ENCODE measurements around the gene FAM43A.

FAM43A gene

GRCh38 chr3:194690501-194691372 lies 5.1 kb downstream of the FAM43A start:
- DNase-seq = peak; percentile 11
- in situ Hi-C loops (cut with HindIII; ENCODE audit: low pct_ligation_motif_present, low pct_unique_long_range_greater_than_20kb, low sequenced_read_pairs) = loop anchor here (25.0 kb wide), 1 partner anchor 547 kb away; no protein-coding TSS in a partner anchor

- DNase-seq = peak; percentile 48
- in situ Hi-C loops (cut with HindIII; ENCODE audit: low pct_ligation_motif_present, low pct_unique_long_range_greater_than_20kb, low sequenced_read_pairs) = loop anchor here (25.0 kb wide), 1 partner anchor 546 kb away; no protein-coding TSS in a partner anchor
These were observed 6.0 kb downstream of the FAM43A start for GRCh38 chr3:194691481-194692283.

DNA sequence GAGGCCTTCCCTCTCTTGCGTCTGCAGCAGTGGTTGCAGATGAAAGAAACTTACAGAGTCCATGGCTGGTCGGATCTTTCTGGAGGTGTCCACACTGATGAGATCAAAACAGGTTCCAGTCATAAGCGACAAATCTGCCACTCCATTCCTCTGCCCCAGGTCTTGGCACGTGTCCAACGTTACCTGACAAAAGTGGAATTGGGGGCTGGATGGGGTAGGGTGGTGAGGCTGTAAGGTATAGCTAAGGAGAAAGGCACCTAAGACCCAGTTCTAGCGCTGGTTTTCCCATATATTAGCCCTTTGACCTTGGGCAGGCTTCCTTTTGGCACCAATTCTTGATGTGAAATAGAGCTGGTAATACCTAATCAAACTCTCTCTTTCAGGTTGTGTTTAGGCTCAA lies 11.0 kb downstream of the FAM43A start:
- in situ Hi-C loops (cut with HindIII; ENCODE audit: low pct_ligation_motif_present, low pct_unique_long_range_greater_than_20kb, low sequenced_read_pairs) = loop anchor here (25.0 kb wide), 1 partner anchor 541 kb away; no protein-coding TSS in a partner anchor
- DNase-seq = no peak

GRCh38 chr3:194702545-194702944 lies 16.9 kb downstream of the FAM43A start:
- no peak for DNase-seq
- in situ Hi-C loops (cut with HindIII; ENCODE audit: low pct_ligation_motif_present, low pct_unique_long_range_greater_than_20kb, low sequenced_read_pairs) = no loop called here

GRCh38 chr3:194705227-194705626 lies 19.5 kb downstream of the FAM43A start:
- in situ Hi-C loops (cut with HindIII; ENCODE audit: low pct_ligation_motif_present, low pct_unique_long_range_greater_than_20kb, low sequenced_read_pairs) = no loop called here
- DNase-seq = no peak

DNA sequence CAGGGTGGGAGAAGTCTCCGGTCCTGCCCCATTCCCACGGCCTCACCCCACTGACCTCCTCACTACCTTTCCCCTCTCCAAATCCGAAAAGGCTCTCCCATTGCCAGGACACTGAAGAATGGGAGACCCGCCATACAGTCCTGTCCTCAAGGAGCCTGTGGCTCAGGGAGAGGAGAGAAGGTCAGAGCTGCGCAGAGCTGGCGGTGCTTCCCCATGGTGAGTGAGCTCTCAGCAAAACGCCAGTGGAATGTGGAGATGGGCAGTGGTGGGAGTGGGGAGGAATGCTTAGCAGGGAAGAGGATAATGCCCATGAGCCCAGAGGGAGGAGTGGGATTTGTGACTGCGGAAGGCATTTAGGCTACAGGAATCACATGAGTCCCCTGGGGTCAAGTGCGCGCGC lies 20.1 kb downstream of the FAM43A start:
- in situ Hi-C loops (cut with HindIII; ENCODE audit: low pct_ligation_motif_present, low pct_unique_long_range_greater_than_20kb, low sequenced_read_pairs) = no loop called here
- no peak for DNase-seq

GRCh38 chr3:194707147-194707540 lies 21.5 kb downstream of the FAM43A start:
- in situ Hi-C loops (cut with HindIII; ENCODE audit: low pct_ligation_motif_present, low pct_unique_long_range_greater_than_20kb, low sequenced_read_pairs) = no loop called here
- peak; percentile 44 for DNase-seq

DNA sequence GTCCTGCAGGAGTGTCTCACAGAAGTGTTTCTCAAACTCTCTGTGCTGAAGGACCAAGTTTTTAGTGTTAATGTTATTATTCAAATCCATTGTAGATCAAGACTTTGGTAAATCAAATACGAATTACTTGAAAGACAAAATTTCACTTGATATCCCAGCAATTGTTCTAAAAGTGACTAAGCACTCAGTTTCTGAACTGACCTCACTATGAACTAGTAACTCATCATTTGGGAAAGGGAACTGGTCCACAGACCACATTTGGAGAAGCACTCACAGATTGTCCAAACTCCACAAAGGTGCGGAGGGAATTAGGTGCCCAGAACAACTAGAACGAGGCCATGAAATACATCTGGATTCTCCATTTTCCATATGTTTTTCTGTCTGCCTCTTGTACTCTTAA lies 25.6 kb downstream of the FAM43A start:
- in situ Hi-C loops (cut with HindIII; ENCODE audit: low pct_ligation_motif_present, low pct_unique_long_range_greater_than_20kb, low sequenced_read_pairs) = no loop called here
- DNase-seq = no peak

- peak; percentile 92 for DNase-seq
- in situ Hi-C loops (cut with HindIII; ENCODE audit: low pct_ligation_motif_present, low pct_unique_long_range_greater_than_20kb, low sequenced_read_pairs) = no loop called here
These were observed 26.2 kb downstream of the FAM43A start for GRCh38 chr3:194711913-194712312.

DNA sequence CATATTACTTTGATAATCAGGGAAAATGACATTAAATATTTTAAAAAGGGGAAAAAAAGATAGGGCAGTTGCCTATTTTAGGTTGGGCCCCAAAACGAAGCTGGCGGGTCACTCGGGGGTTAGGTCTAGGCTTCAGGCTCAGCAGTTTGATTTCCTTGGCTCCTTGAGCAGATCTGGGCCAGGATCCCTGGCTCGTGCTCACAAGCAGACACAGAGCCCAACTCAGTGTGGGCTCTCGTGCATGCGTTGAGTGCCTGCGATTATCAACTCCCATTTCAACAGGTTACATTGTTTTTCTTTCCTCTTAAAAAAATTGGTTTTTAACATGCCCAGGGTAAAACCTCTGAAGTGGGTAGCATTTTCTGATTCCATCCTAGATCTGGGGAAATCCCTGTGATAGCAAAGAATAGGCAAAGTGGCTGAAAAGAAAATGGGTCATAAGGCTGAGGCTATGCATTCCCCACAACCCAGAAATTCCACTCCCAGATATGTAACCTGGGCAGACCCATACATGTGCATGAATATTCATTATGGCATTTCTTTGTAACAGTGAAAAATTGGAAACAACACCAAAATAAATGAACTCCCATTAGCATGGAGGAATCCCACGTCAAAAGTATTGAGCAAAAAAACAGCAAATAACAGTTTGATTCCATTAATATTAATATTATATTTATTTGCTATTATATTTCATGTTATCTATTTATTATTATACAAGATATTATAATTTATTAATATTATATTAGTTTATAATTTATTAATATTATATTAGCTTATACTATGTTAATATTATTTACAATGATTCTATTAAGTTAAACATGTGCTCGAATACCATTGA lies 27.8 kb downstream of the FAM43A start:
- in situ Hi-C loops (cut with HindIII; ENCODE audit: low pct_ligation_motif_present, low pct_unique_long_range_greater_than_20kb, low sequenced_read_pairs) = no loop called here
- no peak for DNase-seq

GRCh38 chr3:194714137-194714455 lies 28.4 kb downstream of the FAM43A start:
- no peak for DNase-seq
- in situ Hi-C loops (cut with HindIII; ENCODE audit: low pct_ligation_motif_present, low pct_unique_long_range_greater_than_20kb, low sequenced_read_pairs) = no loop called here

- in situ Hi-C loops (cut with HindIII; ENCODE audit: low pct_ligation_motif_present, low pct_unique_long_range_greater_than_20kb, low sequenced_read_pairs) = no loop called here
- DNase-seq = no peak
These were observed 28.9 kb downstream of the FAM43A start for GRCh38 chr3:194714564-194714963.

- no peak for DNase-seq
These were observed 29.5 kb downstream of the FAM43A start for GRCh38 chr3:194715022-194715800.

DNA sequence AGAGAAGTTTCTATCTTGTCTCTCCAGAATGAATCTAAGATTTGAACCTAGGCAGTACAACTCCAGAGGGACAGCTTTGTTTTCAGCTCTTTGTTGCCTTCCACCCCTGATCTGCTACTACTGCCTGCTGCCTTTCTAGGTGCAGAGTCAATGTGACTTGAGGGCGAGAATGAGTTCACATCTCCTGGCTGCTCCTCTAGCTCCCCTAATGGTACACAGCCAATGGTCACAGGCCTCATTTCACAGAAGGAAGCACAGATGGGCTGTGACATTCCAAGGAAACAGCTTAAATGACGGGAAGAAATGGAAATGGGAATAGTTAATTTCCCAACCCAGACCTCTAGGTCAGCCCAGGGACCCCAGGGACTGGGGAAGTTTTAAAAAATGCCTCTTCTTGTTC lies 32.4 kb downstream of the FAM43A start:
- DNase-seq = no peak
- in situ Hi-C loops (cut with HindIII; ENCODE audit: low pct_ligation_motif_present, low pct_unique_long_range_greater_than_20kb, low sequenced_read_pairs) = no loop called here

More at GRCh38 chr3:194715022-194715800, 29.5 kb downstream of the FAM43A start:
- in situ Hi-C loops (cut with HindIII; ENCODE audit: low pct_ligation_motif_present, low pct_unique_long_range_greater_than_20kb, low sequenced_read_pairs) = no loop called here

- in situ Hi-C loops (cut with HindIII; ENCODE audit: low pct_ligation_motif_present, low pct_unique_long_range_greater_than_20kb, low sequenced_read_pairs) = no loop called here
- no peak for DNase-seq
These were observed 34.4 kb downstream of the FAM43A start for GRCh38 chr3:194720048-194720447.

- in situ Hi-C loops (cut with HindIII; ENCODE audit: low pct_ligation_motif_present, low pct_unique_long_range_greater_than_20kb, low sequenced_read_pairs) = no loop called here
- DNase-seq = no peak
These were observed 38.3 kb downstream of the FAM43A start for GRCh38 chr3:194723846-194724618.

- in situ Hi-C loops (cut with HindIII; ENCODE audit: low pct_ligation_motif_present, low pct_unique_long_range_greater_than_20kb, low sequenced_read_pairs) = no loop called here
- no peak for DNase-seq
These were observed 39.7 kb downstream of the FAM43A start for GRCh38 chr3:194725346-194725745.
